GDM1 (cell line): Measurements from ENCODE around the gene SHROOM3.

Experiments used
- DNase-seq: peaks from one replicate; lab custom pipeline; 2025; lab: John Stamatoyannopoulos, UW

The SHROOM3 gene

DNA sequence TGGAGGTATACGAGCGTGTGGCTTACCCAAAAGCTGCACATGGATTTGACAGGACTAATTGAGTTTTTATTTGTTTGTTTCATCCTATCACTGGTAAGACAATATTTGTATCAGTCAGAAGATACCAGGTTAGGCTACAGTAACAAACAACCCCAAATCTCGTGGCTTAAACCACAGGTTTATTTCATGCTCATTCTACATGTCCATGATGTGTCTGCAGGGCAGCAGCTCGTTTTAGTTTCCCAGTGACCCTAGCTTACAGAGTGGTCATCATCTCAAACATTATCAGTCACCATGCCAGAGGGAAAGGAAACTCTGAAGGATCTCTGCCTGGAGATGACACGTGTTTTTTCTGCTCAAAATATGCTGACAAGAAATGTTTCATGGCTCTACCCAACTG is 108.3 kb downstream of the SHROOM3 start:
- DNase-seq, result no peak

DNA sequence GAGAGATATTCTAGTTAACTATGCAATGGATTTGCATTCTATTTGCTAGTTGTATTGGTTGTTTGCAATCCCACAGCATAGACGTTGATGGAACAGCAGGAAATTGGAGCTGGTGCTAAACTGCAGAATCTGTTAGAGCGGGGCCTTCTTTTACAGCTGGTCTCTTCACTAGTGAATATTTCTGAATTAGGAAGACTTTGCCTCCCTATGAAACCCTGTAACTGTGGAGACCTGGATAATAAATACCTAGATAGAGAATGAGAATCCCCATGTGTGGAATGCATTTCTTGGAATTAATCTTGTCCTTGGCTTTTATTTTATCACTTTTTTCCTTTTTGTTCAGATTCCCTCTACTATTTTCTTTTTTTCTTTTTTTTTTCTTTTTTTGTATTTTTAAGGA is 109.7 kb downstream of the SHROOM3 start:
- no peak for DNase-seq

DNA sequence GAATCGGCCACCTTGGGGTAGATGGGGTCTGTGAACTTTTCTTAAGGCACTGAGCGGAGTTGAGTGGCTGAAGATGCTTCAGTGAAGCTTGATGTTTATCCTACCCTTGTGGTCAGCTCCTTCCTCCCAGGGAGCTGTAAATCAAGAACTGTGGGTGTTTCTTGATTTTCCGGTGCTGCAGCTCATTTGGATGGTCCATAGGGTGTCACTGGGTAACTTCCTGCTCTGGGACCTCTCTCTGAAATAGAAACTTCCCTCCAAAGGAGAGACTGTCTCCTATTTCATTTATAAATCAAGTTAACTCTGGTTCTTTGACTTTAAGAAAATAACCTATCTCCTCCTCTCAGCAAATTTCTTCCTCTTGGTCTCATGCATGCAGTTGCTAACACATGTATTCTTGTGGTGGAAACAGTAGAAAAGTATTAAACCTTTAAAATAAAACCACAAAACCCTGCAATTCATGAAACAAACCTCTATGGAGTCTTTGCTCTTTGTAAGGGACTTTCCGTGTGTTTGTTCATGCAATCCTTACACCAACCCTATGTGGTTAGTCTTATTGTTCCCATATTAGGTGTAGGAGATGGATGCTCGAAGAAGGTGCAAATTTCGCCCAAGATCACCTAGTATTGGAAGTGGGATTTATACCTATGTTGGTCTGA is 110.3 kb downstream of the SHROOM3 start:
- DNase-seq, result peak; percentile 61

DNA sequence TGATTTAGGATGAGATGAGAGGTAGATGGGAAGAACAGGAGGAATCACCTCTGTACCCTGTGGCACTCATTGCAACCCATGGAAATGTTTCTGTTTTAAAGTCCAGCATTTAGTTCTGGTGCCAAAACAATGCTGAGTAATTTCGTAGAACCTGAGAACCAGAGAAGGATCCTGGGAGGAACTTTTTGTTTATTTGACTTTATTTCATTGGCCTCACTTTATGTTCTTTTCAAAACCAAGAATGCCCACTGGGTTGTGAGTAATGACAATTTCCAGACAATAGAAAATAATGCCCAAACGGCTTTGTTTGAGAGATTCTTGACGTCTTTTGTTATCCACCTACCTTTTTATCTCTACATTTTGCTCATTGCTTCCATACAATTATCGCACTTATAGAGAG is 111.3 kb downstream of the SHROOM3 start:
- DNase-seq, result no peak

DNA sequence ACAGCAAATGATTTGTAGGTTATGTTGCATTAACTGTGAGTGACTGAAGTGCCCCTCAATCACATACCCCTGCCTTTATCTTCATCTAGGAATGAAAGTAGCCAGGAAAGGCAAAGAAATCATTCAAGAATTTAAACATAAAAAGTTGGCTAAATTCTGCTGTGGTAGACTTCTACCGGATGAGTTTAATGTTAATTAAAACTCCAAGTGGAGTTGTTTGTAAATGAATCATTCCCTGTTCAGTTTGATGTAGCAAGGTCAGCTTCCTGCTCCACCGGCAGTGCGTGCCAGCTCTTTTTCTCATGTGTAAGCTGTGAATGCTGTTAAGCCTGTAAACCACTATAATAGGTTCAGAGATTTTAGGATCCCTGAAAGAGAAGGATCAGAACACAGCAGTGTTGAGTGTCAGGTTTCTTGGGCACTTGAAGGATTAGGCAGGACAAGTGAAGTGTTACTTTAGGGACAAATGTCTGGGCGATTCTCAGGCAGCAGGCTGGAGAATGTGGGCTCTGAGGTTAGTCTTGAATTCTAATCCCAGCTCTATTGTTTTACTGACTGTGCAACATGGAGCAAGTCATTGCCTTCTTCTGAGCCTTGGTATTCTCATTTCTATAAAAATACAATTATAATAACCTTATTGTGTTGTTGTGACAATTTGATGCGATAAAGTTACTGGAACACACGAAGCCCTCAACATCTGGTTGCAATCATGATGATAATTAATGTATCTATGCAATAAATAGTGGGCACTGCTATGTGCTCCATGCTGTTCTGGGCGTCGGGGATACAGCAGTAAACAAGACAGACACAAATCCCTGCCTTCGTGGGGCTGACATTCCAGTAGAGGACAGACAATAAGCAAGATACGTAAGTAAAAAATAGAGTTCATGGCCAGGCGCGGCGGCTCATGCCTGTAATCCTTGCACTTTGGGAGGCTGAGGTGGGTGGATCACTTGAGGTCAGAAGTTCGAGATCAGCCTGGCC is 112.0 kb downstream of the SHROOM3 start:
- no peak for DNase-seq

DNA sequence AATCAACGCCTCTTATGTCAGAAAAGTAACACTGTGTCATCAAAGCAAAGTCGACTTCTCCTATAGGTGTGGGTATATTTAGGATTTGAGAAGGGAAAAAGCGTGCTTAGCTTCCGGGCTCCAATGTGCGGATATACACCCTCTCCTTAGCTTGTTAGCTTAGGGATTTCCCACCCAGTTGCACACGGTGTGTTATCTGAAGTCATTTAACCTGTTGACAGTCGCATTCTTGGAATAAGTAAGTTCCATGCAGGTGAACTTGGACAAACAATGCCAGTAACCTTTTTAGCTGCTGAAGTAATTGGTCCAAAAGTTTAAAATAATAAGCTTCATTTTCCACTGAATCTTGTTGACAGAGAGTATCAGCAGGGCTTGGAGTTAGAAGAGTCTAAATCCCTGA is 113.7 kb downstream of the SHROOM3 start:
- DNase-seq, result no peak

DNA sequence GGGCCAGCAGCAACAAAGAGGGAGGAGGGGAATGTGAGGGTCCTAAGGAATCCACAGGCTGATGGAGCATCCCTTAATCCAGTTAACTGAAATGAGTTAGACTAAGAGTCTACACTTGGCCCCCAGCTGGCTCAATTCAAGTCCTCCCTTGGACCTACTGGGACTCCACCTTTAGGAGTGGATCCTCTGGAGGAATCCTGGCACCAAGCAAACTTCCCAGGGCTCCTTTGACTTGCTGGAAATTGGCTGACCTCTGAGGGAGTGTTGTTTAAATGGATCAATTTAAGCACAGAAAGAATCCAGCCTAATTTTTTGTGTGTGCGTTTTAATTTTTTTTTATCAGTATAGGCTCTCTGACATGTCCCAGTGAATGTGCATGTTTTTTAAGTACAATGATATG is 114.7 kb downstream of the SHROOM3 start:
- no peak for DNase-seq

DNA sequence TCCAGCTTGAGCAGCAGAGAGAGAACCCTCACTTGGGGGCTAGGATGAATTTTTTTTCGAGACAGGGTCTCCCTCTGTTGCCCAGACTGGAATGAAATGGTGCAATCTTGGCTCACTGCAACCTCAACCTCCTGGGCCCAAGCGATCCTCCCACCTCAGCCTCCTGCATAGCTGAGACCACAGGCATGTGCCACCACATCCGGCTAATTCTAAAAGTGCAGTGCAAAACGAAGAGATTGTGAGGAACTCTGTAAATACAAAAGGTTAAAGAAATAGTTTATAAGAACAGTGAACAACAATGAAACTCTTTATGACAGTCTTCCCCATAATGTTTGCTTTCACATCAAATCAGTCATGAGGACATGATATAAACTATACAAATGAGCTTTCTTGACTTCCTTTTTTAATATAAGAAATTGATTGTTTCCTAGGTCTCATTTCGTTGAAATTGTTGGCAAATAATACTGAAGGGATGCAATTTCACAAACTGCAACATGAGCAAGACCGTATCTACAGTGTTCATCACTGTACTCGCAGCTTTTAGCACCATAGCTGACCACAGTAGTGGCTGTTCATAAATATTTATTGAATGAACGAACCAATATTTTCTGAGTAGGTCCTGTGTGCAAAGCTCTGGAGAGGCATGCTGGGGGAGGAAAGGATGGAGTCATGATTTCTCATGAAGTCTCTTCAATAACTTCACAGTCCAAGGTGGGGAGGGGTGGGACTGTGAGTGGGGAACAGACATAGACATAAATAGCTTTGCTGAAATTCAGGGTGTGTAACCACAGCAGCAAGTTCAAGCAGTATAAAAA is 116.1 kb downstream of the SHROOM3 start:
- DNase-seq, result no peak

DNA sequence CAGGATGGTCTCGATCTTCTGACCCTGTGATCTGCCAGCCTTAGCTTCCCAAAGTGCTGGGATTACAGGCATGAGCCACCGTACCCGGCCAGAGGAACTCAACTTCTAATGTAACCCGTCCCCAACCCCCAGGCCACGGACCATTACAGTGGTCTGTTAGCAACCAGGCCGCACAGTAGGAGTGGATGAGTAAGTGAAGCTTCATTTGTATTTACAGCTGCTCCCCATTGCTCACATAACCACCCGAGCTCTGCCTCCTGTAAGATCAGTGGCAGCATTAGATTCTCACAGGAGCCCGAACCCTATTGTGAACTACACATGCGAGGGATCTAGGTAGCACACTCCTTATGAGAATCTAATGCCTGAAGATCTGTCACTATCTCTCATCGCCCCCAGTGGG is 119.6 kb downstream of the SHROOM3 start:
- DNase-seq, result no peak

DNA sequence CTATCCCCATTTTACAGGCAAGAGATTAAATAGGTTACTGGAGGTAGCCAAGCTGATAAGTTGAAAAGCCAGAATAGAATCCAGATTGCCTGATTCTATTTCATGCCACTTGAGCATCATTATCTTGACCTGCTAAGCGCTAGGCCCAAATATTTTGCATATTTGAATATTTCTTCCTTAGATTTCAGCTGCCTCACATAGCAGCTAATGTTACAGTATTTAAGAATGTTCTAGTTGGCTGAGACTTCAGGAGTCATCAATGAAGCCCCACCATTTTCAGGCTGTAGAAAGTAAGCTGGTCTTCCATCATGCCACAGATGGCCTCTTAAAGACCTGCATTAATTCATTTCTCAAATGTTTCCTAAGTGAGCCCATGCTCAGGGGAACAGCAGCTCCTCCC is 121.4 kb downstream of the SHROOM3 start:
- no peak for DNase-seq

DNA sequence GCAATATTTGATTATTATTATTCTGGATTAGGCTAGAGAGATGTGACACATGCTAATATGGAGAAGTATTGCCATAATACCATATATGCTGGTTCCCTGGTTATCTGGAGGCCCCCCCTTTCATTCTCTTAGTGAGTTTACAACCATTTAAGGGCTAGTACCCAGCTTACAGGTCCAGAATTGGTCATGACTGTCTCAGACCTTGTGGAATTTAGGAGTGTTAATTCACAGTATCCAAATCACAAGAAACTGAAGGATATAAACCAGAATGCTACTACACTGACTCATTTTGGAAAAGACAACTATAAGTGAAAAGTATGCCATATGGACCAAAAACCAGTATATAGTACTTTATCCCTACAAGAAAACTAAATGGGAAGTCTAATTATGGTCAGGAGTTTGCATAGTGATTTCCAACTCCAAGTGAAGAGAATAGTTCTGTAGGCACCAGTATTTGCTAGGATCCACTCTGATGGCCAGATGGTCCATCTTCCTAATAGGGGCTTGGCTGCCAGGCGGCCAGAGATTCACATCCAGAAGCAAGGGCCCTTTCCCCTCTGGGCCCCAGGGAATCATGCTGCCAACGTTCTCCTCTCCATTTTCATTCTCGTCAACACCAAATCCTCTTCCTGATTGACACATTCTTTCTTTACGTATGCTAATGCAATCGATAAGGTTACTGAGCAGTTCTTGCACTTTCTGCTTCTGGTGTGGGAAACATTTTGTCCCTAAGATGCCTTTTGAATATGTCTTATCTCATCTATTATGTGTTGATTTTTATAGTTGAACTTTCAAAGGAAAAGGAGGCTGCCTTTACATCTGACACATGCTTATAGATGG is 123.6 kb downstream of the SHROOM3 start:
- no peak for DNase-seq

DNA sequence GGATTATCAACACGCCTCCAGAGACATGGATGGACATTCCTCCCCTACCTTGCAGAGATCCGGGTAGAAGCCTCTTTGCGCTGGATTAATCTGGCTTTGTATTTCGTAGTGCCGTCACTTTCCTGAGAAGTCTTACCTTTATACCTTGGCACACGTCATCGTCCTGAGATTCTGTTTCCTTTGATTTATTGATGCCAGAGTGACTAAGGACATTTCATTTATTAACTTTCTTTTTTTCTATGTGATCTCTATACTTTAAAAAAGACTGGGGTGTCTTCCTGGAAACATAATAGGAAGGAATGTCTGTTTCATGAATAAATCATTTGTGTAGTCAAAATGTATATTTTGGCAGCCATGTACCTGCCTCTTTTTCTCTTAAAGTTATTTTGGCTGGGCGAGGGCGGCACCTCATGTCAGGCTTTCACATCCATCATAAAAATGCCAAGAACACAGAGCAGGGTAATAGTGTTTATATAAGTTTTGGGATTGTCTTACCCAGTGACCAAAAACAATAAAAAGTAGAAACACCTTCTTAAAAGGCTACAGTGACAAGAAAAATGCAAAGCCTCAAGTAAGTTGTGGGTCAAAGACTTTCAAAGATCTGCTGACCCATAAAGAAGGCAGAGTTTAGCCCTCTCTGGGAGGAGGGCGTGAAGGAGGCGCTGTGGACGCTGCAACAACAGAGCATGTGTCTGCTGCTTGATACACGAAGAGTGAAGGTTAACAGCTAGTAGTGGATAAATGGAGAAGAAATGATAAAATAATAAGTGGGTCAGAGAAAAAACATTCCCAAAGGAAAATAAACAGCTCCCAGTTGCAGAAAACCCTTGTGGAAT is 124.4 kb downstream of the SHROOM3 start:
- DNase-seq, result no peak

DNA sequence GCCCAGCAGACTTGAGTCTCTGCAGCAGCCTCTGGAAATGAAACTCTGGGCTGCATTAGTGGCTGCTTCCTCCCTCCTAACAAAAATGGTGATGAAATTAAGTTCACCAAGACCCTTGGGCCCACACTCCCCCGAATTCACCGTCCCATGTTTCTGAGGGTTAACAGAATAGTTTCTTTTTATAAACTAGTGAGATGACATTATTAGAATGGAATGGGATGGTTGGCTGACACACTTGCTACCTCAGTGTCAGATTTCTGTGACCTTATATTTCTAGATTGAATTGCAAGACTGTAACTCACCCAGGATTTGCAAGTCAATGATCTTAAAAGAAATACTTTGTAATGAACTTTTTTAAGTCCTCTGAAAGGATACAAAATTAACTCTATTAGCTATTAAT is 127.1 kb downstream of the SHROOM3 start:
- no peak for DNase-seq

DNA sequence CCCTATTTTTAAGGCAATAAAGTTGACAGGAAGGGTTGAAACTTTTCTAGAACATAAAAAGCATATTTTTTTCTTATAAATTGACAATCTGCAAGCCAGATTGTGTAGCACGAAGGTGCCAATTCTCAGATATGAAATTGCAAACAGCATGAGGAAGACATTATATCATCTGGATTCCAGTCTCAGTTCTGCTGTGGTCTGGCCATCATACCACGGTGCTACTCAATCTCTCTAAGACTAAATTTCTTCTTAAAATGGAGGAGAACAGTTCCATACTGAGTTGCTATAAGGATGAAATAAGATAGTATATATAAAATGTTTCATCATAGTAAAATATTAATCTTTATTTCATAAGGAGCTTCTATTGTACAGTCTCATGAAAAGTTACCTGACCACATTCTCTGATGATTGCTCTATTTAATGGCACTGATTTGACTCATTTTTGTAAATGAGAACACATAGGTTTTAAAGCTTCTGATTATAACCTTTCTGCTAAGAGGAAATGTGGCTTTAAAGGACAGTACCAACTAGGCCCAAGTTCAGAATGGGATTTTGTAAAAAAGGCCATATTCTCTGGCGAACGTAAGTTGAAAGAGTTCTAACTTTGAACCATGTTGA is 127.9 kb downstream of the SHROOM3 start:
- DNase-seq, result no peak

DNA sequence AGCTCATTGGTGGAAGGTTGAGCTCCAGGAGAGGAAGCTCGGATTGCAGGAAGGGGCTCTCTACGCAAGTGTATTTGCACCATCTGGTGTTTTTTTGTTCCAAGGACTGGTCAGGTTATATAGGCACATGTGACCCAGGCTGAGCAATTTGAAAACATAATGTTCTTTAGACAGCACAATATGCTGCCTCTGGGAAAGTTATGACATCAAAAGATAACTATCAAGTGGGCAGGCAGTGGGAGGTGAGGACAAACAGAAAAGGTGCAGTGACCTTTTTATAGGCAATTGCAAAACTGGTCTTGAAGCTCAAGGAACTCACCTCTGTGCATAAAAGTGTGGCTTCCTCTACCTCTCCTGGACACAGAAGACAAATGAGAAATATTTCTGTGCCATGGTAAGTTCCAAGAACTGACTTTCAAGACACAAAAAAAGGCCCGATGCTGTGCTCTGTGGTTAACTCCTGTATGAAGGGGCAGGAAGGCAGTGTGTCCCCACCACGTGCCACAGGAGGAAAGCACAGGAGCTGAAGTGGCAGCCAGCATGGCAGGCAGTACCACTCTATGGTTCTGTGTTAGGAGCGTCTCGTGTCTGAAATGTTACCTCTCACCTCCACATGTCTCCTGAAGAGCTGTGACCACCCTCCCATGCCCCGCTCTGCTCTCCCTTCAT is 128.6 kb downstream of the SHROOM3 start:
- no peak for DNase-seq

DNA sequence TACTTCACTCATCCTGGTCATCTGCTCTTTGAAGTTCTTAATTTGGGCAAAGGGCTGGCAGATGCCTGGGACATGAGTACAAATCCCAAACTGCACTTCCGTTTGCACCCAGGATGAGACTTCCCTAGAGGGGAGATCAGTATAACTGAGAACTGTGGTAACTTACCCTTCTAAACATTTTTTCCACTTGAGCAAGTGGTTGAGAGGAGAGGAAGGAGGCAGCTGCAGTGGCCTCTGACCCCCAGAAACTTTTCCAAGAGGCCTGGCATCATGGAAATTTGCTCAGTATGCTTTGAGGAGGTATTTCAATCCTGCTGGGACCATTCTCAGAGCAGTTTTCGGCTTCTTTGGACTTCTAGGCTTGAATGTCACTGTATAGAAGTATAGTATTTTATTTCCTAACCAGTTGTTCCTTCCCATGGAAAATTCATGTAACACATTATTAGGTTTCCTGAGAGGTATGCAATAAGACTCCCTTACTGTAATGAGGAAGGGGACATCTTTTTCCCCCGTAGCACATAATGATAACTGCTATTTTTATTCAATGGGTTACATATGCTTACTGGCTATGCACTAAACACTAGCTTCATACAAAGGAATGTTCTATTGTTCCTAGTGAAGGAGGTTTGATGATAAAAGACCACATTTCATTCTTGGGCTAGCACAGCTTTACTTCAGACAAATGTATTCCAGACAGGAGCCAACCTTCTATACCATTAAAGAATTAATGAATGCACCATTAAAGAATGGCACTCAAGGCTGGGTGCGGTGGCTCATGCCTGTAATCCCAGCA is 129.3 kb downstream of the SHROOM3 start:
- DNase-seq, result no peak

DNA sequence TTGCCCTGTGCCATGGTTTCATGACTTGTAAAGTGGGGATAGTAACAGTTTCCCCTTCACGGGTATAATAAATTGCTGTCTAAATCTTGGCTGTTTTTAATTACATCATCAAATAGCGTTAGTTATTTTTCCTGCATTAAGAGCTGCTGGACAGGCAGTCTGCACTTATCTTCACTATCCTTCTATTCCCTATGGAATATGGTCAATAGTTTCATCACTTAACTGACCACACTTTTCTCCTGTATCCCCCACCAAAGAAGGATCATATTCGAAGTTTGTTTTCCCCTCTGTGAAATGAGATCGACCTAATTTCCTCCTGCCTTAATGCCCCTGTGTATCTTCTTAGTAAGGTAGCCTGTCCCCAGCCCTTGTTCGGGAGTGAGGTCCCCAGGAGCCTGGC is 133.2 kb downstream of the SHROOM3 start:
- DNase-seq, result no peak

DNA sequence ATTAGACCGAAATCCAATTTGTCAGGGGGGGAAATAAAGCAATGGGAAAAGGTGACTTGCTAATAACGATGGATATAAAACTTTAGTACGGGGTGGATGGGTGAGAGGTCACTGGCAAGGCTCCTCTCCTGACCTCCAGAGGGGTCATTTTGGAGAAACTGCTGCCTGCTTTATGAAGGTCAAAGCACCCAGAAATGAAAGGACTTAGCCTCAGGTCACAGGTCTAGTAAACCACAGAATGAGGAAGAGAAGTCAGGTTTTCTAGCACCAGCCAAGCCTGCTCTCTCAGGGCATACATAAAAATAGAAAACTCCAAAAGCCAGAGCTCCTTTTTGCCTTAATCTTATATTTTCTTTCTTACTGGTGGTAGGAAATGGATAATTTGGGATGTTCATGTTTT is 134.2 kb downstream of the SHROOM3 start:
- no peak for DNase-seq

DNA sequence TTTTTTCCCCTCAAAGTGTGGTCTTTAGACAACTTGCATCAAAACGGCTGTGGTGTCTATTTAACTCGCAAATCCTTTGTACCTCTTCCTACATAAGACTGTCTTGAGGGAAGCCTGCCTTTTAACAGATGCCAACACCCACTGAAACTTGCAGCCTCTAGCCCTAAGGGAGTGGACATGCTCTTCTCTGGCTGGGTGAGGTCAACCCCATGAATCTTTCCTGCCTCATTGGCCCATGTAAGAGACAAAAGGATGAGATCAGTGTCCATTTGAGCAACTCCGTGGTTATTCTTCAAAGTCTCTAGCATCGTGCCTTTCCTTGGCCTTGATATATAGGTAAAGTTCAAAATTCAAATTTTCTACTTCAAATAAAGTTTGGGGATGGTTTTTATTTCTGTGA is 134.7 kb downstream of the SHROOM3 start:
- no peak for DNase-seq
